Activated CD4-positive, alpha-beta memory T cell treated with anti-CD3 and anti-CD28 coated beads, Interleukin-2, amount 10 ng/mL, durations not matched to agents 7 days and 5 days (primary cell): ENCODE measurements around the gene TBC1D8B. TPM values are rescaled to one million over a fixed set of nuclear protein-coding genes. Genes with fewer than 3 reads are reported as not detected.

Source experiments
- CTCF ChIA-PET: fragments of 350-600 bp; sonication (Branson Sonifier 250); formaldehyde crosslinking; loops from one replicate; lab custom pipeline; 2021; ENCODE audit warnings: antibody characterized with exemption, inconsistent platforms; lab: Charles Lee
- POLR2A ChIA-PET: fragments of 350-600 bp; sonication (Branson Sonifier 250); formaldehyde crosslinking; loops from one replicate; lab custom pipeline; 2021; ENCODE audit warnings: antibody characterized with exemption; lab: Charles Lee
- DNase-seq: peaks from one replicate; pipeline ENCODE4 v3.0.0-alpha.2; 2020
- H3K27ac Mint-ChIP-seq: one replicate; pipeline ENCODE4 v1.8.0; 2021; ENCODE audit warnings: mild to moderate bottlenecking, mixed read lengths
- H3K27me3 Mint-ChIP-seq: one replicate; pipeline ENCODE4 v1.8.0; 2021; ENCODE audit warnings: mixed read lengths
- H3K36me3 Mint-ChIP-seq: one replicate; pipeline ENCODE4 v1.8.0; 2021; ENCODE audit warnings: low read depth, mixed read lengths
- H3K4me1 Mint-ChIP-seq: one replicate; pipeline ENCODE4 v1.8.0; 2021; ENCODE audit warnings: mixed read lengths
- H3K4me3 Mint-ChIP-seq: one replicate; pipeline ENCODE4 v1.8.0; 2021; ENCODE audit warnings: mild to moderate bottlenecking, mixed read lengths
- H3K9me3 Mint-ChIP-seq: one replicate; pipeline ENCODE4 v1.8.0; 2021; ENCODE audit warnings: mixed read lengths
- total RNA-seq, 2 experiments: library from RNA; stranded (reverse); gene quantifications; one replicate each; pipeline ENCODE4 v1.2.3, GENCODE V29; 2021

The TBC1D8B gene
- total RNA-seq, 2 experiments from 2014 or later: 1.4 to 1.5 TPM

- POLR2A ChIA-PET: no interaction called here
- Mint-ChIP-seq H3K27me3 (no peaks in the 10 kb centered on the region), H3K36me3 (no peaks in the 10 kb centered on the region), H3K27ac (no peak overlapping the region), H3K4me1 (no peaks in the 10 kb centered on the region), H3K4me3 (no peak overlapping the region), H3K9me3 (no peaks in the 10 kb centered on the region)
- no peak for DNase-seq
- CTCF ChIA-PET: no interaction called here
Measured at GRCh38 chrX:106901781-106902219, 99.3 kb downstream of the TBC1D8B start.

GRCh38 chrX:106902684-106903083 is 100.2 kb downstream of the TBC1D8B start:
- Mint-ChIP-seq H3K27ac (no peak overlapping the region), H3K36me3 (no peaks in the 10 kb centered on the region), H3K9me3 (no peaks in the 10 kb centered on the region), H3K27me3 (no peaks in the 10 kb centered on the region), H3K4me3 (no peak overlapping the region), H3K4me1 (no peaks in the 10 kb centered on the region)
- ChIA-PET POLR2A (no interaction called here), CTCF (no interaction called here)
- no peak for DNase-seq

GRCh38 chrX:106903291-106903824 is 100.9 kb downstream of the TBC1D8B start, which contains the start of gene RIPPLY1:
RIPPLY1 (minus strand) TSS chrX:106903341; CDS start chrX:106903287, 54 bp downstream.
- Mint-ChIP-seq H3K4me3 (no peak within 1 kb of the TSS), H3K27ac (no peak within 1 kb of the TSS)

GRCh38 chrX:106903856-106904528 is 101.5 kb downstream of the TBC1D8B start:
- POLR2A ChIA-PET: no interaction called here

More at GRCh38 chrX:106903291-106903824, 100.9 kb downstream of the TBC1D8B start, which contains the start of gene RIPPLY1:
- DNase-seq: no peak
- Mint-ChIP-seq H3K9me3 (no peaks in the 10 kb centered on the region), H3K36me3 (no peaks in the 10 kb centered on the region), H3K27me3 (no peaks in the 10 kb centered on the region), H3K4me1 (no peaks in the 10 kb centered on the region)
- POLR2A ChIA-PET: no interaction called here
- CTCF ChIA-PET: interaction anchor here (1.0 kb wide), 1 partner anchor 9 kb away, joined by 3 read pairs; no protein-coding TSS in a partner anchor

GRCh38 chrX:106905064-106905708 is 102.7 kb downstream of the TBC1D8B start:
- Mint-ChIP-seq H3K4me1 (no peaks in the 10 kb centered on the region), H3K27ac (no peak overlapping the region), H3K36me3 (no peaks in the 10 kb centered on the region), H3K27me3 (no peaks in the 10 kb centered on the region), H3K4me3 (no peak overlapping the region), H3K9me3 (no peaks in the 10 kb centered on the region)
- DNase-seq: no peak
- ChIA-PET CTCF (interaction anchor here (1.3 kb wide), 1 partner anchor 28 kb away, joined by 3 read pairs; no protein-coding TSS in a partner anchor), POLR2A (no interaction called here)

More at GRCh38 chrX:106903856-106904528, 101.5 kb downstream of the TBC1D8B start:
- H3K4me1 Mint-ChIP-seq: no peaks in the 10 kb centered on the region
- no peaks in the 10 kb centered on the region for H3K36me3 Mint-ChIP-seq
- H3K9me3 Mint-ChIP-seq: no peaks in the 10 kb centered on the region
- CTCF ChIA-PET: interaction anchor here (1.0 kb wide), 1 partner anchor 10 kb away, joined by 3 read pairs; no protein-coding TSS in a partner anchor
- H3K27ac Mint-ChIP-seq: no peak overlapping the region
- no peak for DNase-seq
- no peak overlapping the region for H3K4me3 Mint-ChIP-seq
- no peaks in the 10 kb centered on the region for H3K27me3 Mint-ChIP-seq

- ChIA-PET POLR2A (no interaction called here), CTCF (interaction anchor here (1.3 kb wide), 1 partner anchor 27 kb away, joined by 3 read pairs; no protein-coding TSS in a partner anchor)
- Mint-ChIP-seq H3K27me3 (no peaks in the 10 kb centered on the region), H3K4me3 (no peak overlapping the region), H3K36me3 (no peaks in the 10 kb centered on the region), H3K4me1 (no peaks in the 10 kb centered on the region), H3K27ac (no peak overlapping the region), H3K9me3 (no peaks in the 10 kb centered on the region)
- no peak for DNase-seq
Measured at GRCh38 chrX:106906361-106906760, 103.9 kb downstream of the TBC1D8B start.

- ChIA-PET CTCF (interaction anchor here (0.7 kb wide), 1 partner anchor 1233 kb away, joined by 3 read pairs; no protein-coding TSS in a partner anchor), POLR2A (interaction anchor here (0.7 kb wide), 1 partner anchor 35 kb away, joined by 3 read pairs; no protein-coding TSS in a partner anchor)
- Mint-ChIP-seq H3K27ac (no peak overlapping the region), H3K36me3 (no peaks in the 10 kb centered on the region), H3K4me1 (peaks cover 6% of the 10 kb centered on the region), H3K4me3 (no peak overlapping the region), H3K27me3 (peaks cover 6% of the 10 kb centered on the region), H3K9me3 (no peaks in the 10 kb centered on the region)
- no peak for DNase-seq
Measured at GRCh38 chrX:106912864-106913263, 110.4 kb downstream of the TBC1D8B start.

GRCh38 chrX:106917830-106918500 is 115.5 kb downstream of the TBC1D8B start:
- POLR2A ChIA-PET: no interaction called here
- peaks cover 6% of the 10 kb centered on the region for H3K27me3 Mint-ChIP-seq
- no peaks in the 10 kb centered on the region for H3K9me3 Mint-ChIP-seq
- CTCF ChIA-PET: no interaction called here
- H3K27ac Mint-ChIP-seq: no peak overlapping the region
- no peak for DNase-seq
- no peaks in the 10 kb centered on the region for H3K36me3 Mint-ChIP-seq
- peaks cover 8% of the 10 kb centered on the region for H3K4me1 Mint-ChIP-seq
- no peak overlapping the region for H3K4me3 Mint-ChIP-seq

- Mint-ChIP-seq H3K9me3 (no peaks in the 10 kb centered on the region), H3K27ac (no peak within 1 kb of the TSS), H3K4me1 (peaks cover 8% of the 10 kb centered on the region), H3K4me3 (no peak within 1 kb of the TSS), H3K36me3 (no peaks in the 10 kb centered on the region), H3K27me3 (peaks cover 6% of the 10 kb centered on the region)
- POLR2A ChIA-PET: no interaction called here
- CTCF ChIA-PET: no interaction called here
- DNase-seq: no peak
Measured at GRCh38 chrX:106919932-106920452, 117.5 kb downstream of the TBC1D8B start, which contains the start of gene CLDN2. CLDN2 (plus strand) TSS chrX:106920402; CDS start chrX:106928229, 7,827 bp downstream.

GRCh38 chrX:106921637-106922036 is 119.2 kb downstream of the TBC1D8B start:
- no peak overlapping the region for H3K4me3 Mint-ChIP-seq
- DNase-seq: no peak
- H3K9me3 Mint-ChIP-seq: no peaks in the 10 kb centered on the region
- no peak overlapping the region for H3K27ac Mint-ChIP-seq
- CTCF ChIA-PET: no interaction called here
- peaks cover 8% of the 10 kb centered on the region for H3K4me1 Mint-ChIP-seq
- POLR2A ChIA-PET: no interaction called here
- no peaks in the 10 kb centered on the region for H3K36me3 Mint-ChIP-seq
- H3K27me3 Mint-ChIP-seq: no peaks in the 10 kb centered on the region
